A673 (cell line): ENCODE results near the gene ZNF775.

Experiments used
- CTCF ChIP-seq: fragments of 300-800, 200-600 bp; sonication (generic); conservative IDR thresholded peaks from 2 replicates; pipeline ENCODE4 v1.5.1; 2017; ENCODE audit warnings: low read depth, mild to moderate bottlenecking, antibody characterized with exemption, low read length, moderate library complexity, mixed read lengths
- EZH2 ChIP-seq: fragments of 200-600 bp; sonication (generic); IDR thresholded peaks from 2 replicates; pipeline ENCODE4 v1.6.1; 2017; ENCODE audit warnings: borderline replicate concordance, low read depth, mild to moderate bottlenecking, mixed read lengths, antibody characterized with exemption, low read length; ENCODE audit not compliant: poor library complexity, severe bottlenecking

GRCh38 chr7:150446288-150446938, 67.3 kb downstream of the ZNF775 start:
- no peak for TF ChIP-seq CTCF
- no peak for TF ChIP-seq EZH2
